Ovary (tissue), 9 donors: ENCODE data around the gene C2orf68. TPM values are rescaled to one million over a fixed set of nuclear protein-coding genes. Genes with fewer than 3 reads are reported as not detected.

Experiments used
- DNase-seq, 5 donors: peaks; one replicate each; pipeline ENCODE4 v3.0.0-alpha.2; 2019 to 2020
- H3K27ac ChIP-seq, 2 donors: fragments of 200-600 bp; one replicate each; pipeline versions ENCODE4 v1.5.1 to v1.8.0; 2019 to 2022
- H3K27me3 ChIP-seq: fragments of 200-600 bp; one replicate; pipeline ENCODE4 v1.8.0; 2022
- H3K36me3 ChIP-seq: fragments of 200-600 bp; sonication (generic); one replicate; pipeline ENCODE4 v1.5.1; 2019
- H3K4me1 ChIP-seq: one replicate; pipeline ENCODE4 v1.8.1; 2013; ENCODE audit warnings: mild to moderate bottlenecking, moderate library complexity; ENCODE audit not compliant: insufficient read depth
- H3K4me3 ChIP-seq: fragments of 200-600 bp; sonication (generic); one replicate; pipeline ENCODE4 v1.5.1; 2017
- H3K9me3 ChIP-seq, 2 donors: fragments of 200-600 bp in 1 of 2; sonication (generic) in 1 of 2; one replicate each; pipeline versions ENCODE4 v1.5.1 to v1.8.1; 2013 to 2019; ENCODE audit warnings: mild to moderate bottlenecking in 1 of 2, moderate library complexity in 1 of 2
- CTCF ChIP-seq, 3 donors: fragments of 450-650 bp in 2 of 3; fragments of 200-600 bp in 1 of 3; IDR thresholded peaks; one replicate each; pipeline versions ENCODE4 v1.5.1 to v1.8.0; 2016 to 2022; ENCODE audit warnings: antibody characterized with exemption in 3 of 3, mild to moderate bottlenecking in 1 of 3
- EP300 ChIP-seq: sonication (generic); formaldehyde crosslinking; IDR thresholded peaks from one replicate; pipeline ENCODE4 v1.6.1; 2017; ENCODE audit warnings: antibody characterized with exemption
- POLR2A ChIP-seq: fragments of 450-650 bp; IDR thresholded peaks from one replicate; pipeline ENCODE4 v1.6.1; 2017; ENCODE audit warnings: antibody characterized with exemption, mild to moderate bottlenecking, moderate library complexity
- WGBS, 3 donors: extraction: QIAGEN DNeasy Blood & Tissue Kit in 1 of 3; methylation state at CpG; one replicate each; pipeline versions ENCODE4 v1.1.5 to v1.1.7; 2013 to 2017; 5-methylcytosine and 5-hydroxymethylcytosine counted together
- intact Hi-C, 4 donors: fragments of 100-400 bp; cut with DNase I; formaldehyde crosslinking; loops; one replicate each; pipeline versions ENCODE4 v1.11.0 to v1.15.1; 2022 to 2023
- polyA plus RNA-seq, 2 donors: library from polyadenylated mRNA; stranded (reverse); fragments of 200-250 nt in 1 of 2; fragments of 350-450 nt in 1 of 2; fragmentation: Illumina TruSeq in 1 of 2; extraction: RNeasy Lipid Tissue Mini Kit (QIAGEN cat#74804) in 1 of 2; gene quantifications; one replicate each; pipeline ENCODE4 v1.2.3, GENCODE V29; 2013 to 2014
- total RNA-seq, 7 donors: library from RNA; depleted of rRNA in 2 of 7; stranded (reverse); fragments of >200 nt in 2 of 7; fragmentation: NEBNext Ultra II Directional in 3 of 7; extraction: Animal tissue kit (Norgen Biotek cat#: 25700) in 3 of 7; gene quantifications; one replicate each; pipeline versions ENCODE4 v1.1.0 to v1.2.4, GENCODE V29; 2016 to 2023
- donor health status: DM: no; HTN: no; CAD: no; lungs with moderate emphysema.
- donor health status: DM: no; HTN: no; CAD: no.
- donor health status: Bipolar disorder and iron deficiency.
- donor health status: DM: yes; HTN: yes; CAD: no.
- donor health status: DM: no; HTN: no; CAD: no.
- donor health status: DM: yes; HTN: yes; CAD: no.

Gene C2orf68
- total and polyA plus RNA-seq, 9 donors: 14.6 to 45.4 (median 31.5) TPM

- intact Hi-C loops: no loop called here
- DNase-seq: no peak
- Histone ChIP-seq H3K27ac (no peak overlapping the region), H3K9me3 (no peaks in the 10 kb centered on the region), H3K36me3 (no peaks in the 10 kb centered on the region), H3K4me1 (peaks cover 2% of the 10 kb centered on the region), H3K4me3 (no peak overlapping the region), H3K27me3 (no peaks in the 10 kb centered on the region)
- TF ChIP-seq POLR2A (no peak), EP300 (no peak), CTCF (IDR thresholded peaks at IDR 0.05) (no peak)
- WGBS, 3 donors: 46 to 61% (median 47%) methylated on average over 2 of the region's 2 CpGs
Measured at GRCh38 chr2:85648619-85649018, 36.8 kb upstream of the C2orf68 start.

GRCh38 chr2:85647823-85648526 is 36.1 kb upstream of the C2orf68 start:
- WGBS, 3 donors: 90 to 92% (median 91%) methylated on average over 10 of the region's 10 CpGs
- DNase-seq: no peak
- H3K4me3 ChIP-seq: no peak overlapping the region
- no peaks in the 10 kb centered on the region for H3K36me3 ChIP-seq
- intact Hi-C loops: no loop called here
- no peak overlapping the region for H3K27ac ChIP-seq
- no peaks in the 10 kb centered on the region for H3K27me3 ChIP-seq
- no peaks in the 10 kb centered on the region for H3K9me3 ChIP-seq
- TF ChIP-seq POLR2A: no peak
- no peak for TF ChIP-seq CTCF (IDR thresholded peaks at IDR 0.05)
- peaks cover 2% of the 10 kb centered on the region for H3K4me1 ChIP-seq

- no peak overlapping the region for H3K27ac ChIP-seq
- no peaks in the 10 kb centered on the region for H3K9me3 ChIP-seq
- no peak for DNase-seq
- WGBS, 3 donors: 84 to 99% (median 93%) methylated on average over 2 of the region's 2 CpGs
- no peak overlapping the region for H3K4me3 ChIP-seq
- intact Hi-C loops: no loop called here
- TF ChIP-seq POLR2A (no peak), EP300 (no peak), CTCF (IDR thresholded peaks at IDR 0.05) (no peak)
- H3K27me3 ChIP-seq: no peaks in the 10 kb centered on the region
- H3K36me3 ChIP-seq: no peaks in the 10 kb centered on the region
- H3K4me1 ChIP-seq: peaks cover 2% of the 10 kb centered on the region
Measured at GRCh38 chr2:85646166-85646565, 34.3 kb upstream of the C2orf68 start.

GRCh38 chr2:85644909-85645308 is 33.0 kb upstream of the C2orf68 start:
- no peak overlapping the region for H3K4me3 ChIP-seq
- H3K27ac ChIP-seq: no peak overlapping the region
- intact Hi-C loops: loop anchor here in 1 of 4 donors (5.0 kb wide), 1 partner anchor 62 kb away; no protein-coding TSS in a partner anchor
- no peak for DNase-seq
- WGBS, 3 donors: 91 to 96% (median 93%) methylated on average over 8 of the region's 8 CpGs
- no peaks in the 10 kb centered on the region for H3K9me3 ChIP-seq
- no peaks in the 10 kb centered on the region for H3K27me3 ChIP-seq
- H3K4me1 ChIP-seq: peaks cover 2% of the 10 kb centered on the region
- H3K36me3 ChIP-seq: no peaks in the 10 kb centered on the region
- TF ChIP-seq CTCF (IDR thresholded peaks at IDR 0.05): no peak
- TF ChIP-seq POLR2A: no peak
- TF ChIP-seq EP300: no peak
